Heart left ventricle (tissue), 16 donors: ENCODE data around the gene IPO4. TPM values are rescaled to one million over a fixed set of nuclear protein-coding genes. Genes with fewer than 3 reads are reported as not detected.

ENCODE experiments used
- ATAC-seq, 4 donors: fragments of 200-7000 bp; cut with Tn5 transposase; one replicate each; pipeline ENCODE4 v1.9.1; 2020 to 2022; ENCODE audit warnings: moderate library complexity in 4 of 4, mild to moderate bottlenecking in 3 of 4, moderate number of reproducible peaks in 1 of 4
- DNase-seq, 5 donors: peaks; one replicate each; pipeline ENCODE4 v3.0.0-alpha.2; 2020
- H3K27ac ChIP-seq, 12 donors: fragments of 200-600 bp; sonication (generic) in 4 of 12; one replicate each; pipeline versions ENCODE4 v1.5.0 to v1.8.0; 2016 to 2022; ENCODE audit warnings: mild to moderate bottlenecking in 2 of 12
- H3K27me3 ChIP-seq, 9 donors: fragments of 200-600 bp; sonication (generic) in 2 of 9; one replicate each; pipeline versions ENCODE4 v1.5.1 to v1.8.0; 2016 to 2022; ENCODE audit warnings: mild to moderate bottlenecking in 3 of 9
- H3K36me3 ChIP-seq, 9 donors: fragments of 200-600 bp; sonication (generic) in 2 of 9; one replicate each; pipeline versions ENCODE4 v1.5.0 to v1.8.0; 2018 to 2022; ENCODE audit warnings: mild to moderate bottlenecking in 2 of 9
- H3K4me1 ChIP-seq, 12 donors: fragments of 200-600 bp; sonication (generic) in 4 of 12; one replicate each; pipeline versions ENCODE4 v1.5.0 to v1.8.0; 2016 to 2022; ENCODE audit warnings: mild to moderate bottlenecking in 3 of 12
- H3K4me3 ChIP-seq, 12 donors: fragments of 200-600 bp; sonication (generic) in 4 of 12; one replicate each; pipeline versions ENCODE4 v1.5.0 to v1.8.0; 2017 to 2022; ENCODE audit warnings: mild to moderate bottlenecking in 9 of 12, moderate library complexity in 4 of 12
- H3K9me3 ChIP-seq, 12 donors: fragments of 200-600 bp; sonication (generic) in 4 of 12; one replicate each; pipeline versions ENCODE4 v1.5.0 to v1.8.0; 2016 to 2022; ENCODE audit warnings: mild to moderate bottlenecking in 1 of 12
- POLR2A ChIP-seq, 2 donors: fragments of 450-650 bp; IDR thresholded peaks; one replicate each; pipeline ENCODE4 v1.6.1; 2017; ENCODE audit warnings: antibody characterized with exemption in 2 of 2, mild to moderate bottlenecking in 2 of 2, moderate library complexity in 2 of 2
- WGBS, 4 donors: extraction: QIAGEN DNeasy Blood & Tissue Kit in 2 of 4; methylation state at CpG; one replicate each; pipeline versions ENCODE4 v1.1.5 to v1.1.7; 2013 to 2018; 5-methylcytosine and 5-hydroxymethylcytosine counted together
- intact Hi-C, 10 donors: fragments of 100-400 bp; cut with DNase I; formaldehyde crosslinking; loops; one replicate each; pipeline versions ENCODE4 v1.11.1 to v1.14.2; 2022
- polyA plus RNA-seq, 2 donors: library from polyadenylated mRNA; stranded (reverse); fragments of 200-250 nt; gene quantifications; one replicate each; pipeline ENCODE4 v1.2.3, GENCODE V29; 2013
- total RNA-seq, 9 donors: library from RNA; depleted of rRNA in 2 of 9; stranded (reverse); fragments of >200 nt in 2 of 9; fragmentation: NEBNext Ultra II Directional in 3 of 9; extraction: Animal tissue kit (Norgen Biotek cat#: 25700) in 3 of 9; gene quantifications; one replicate each; pipeline versions ENCODE4 v1.1.0 to v1.2.4, GENCODE V29; 2016 to 2023
- TF ChIP-seq, protein P1 (sequence below), 12 donors: fragments of 200-600 bp; sonication (generic) in 4 of 12; IDR thresholded peaks; one replicate each; pipeline versions ENCODE4 v1.5.0 to v1.8.0; 2018 to 2022; ENCODE audit warnings: antibody characterized with exemption in 12 of 12, mild to moderate bottlenecking in 5 of 12
- donor health status: ischemic (EF 13 %, LVEDD 7.1; RV severe dilation, severe dysfunction).
- donor health status: healthy with polysubstance abuse.
- donor health status: DM: no; HTN: yes; CAD: no.
- donor health status: DM: no; HTN: no; CAD: no.
- donor health status: ischemic (EF 25% LVEDD 6.9; RV normal size, moderate dysfunction).
- donor health status: ischemic (EF 25% LVEDD 5.7; RV mildly dilated, moderate dysfunction).
- donor health status: healthy.
- donor health status: DM: yes; HTN: yes; CAD: no.
- donor health status: ischemic (EF 35%, LVEDD 5.7; RV mildly dilated, moderate dysfunction).
- donor health status: nonischemic (EF 11% LVEDD 7.7; RV severe dilation, severe dysfunction).
- donor health status: DM: yes; HTN: yes; CAD: no.
- donor health status: PGD.
- donor health status: ischemic (EF 29% LVEDD 5.4; RV normal size, mild dysfunction).
- donor health status: nonischemic (EF 23%, LVEDD 6.1; RV moderate dilation, normal function).

The IPO4 gene
- total and polyA plus RNA-seq, 11 donors = 1.8 to 40.0 (median 17.2) TPM

DNA sequence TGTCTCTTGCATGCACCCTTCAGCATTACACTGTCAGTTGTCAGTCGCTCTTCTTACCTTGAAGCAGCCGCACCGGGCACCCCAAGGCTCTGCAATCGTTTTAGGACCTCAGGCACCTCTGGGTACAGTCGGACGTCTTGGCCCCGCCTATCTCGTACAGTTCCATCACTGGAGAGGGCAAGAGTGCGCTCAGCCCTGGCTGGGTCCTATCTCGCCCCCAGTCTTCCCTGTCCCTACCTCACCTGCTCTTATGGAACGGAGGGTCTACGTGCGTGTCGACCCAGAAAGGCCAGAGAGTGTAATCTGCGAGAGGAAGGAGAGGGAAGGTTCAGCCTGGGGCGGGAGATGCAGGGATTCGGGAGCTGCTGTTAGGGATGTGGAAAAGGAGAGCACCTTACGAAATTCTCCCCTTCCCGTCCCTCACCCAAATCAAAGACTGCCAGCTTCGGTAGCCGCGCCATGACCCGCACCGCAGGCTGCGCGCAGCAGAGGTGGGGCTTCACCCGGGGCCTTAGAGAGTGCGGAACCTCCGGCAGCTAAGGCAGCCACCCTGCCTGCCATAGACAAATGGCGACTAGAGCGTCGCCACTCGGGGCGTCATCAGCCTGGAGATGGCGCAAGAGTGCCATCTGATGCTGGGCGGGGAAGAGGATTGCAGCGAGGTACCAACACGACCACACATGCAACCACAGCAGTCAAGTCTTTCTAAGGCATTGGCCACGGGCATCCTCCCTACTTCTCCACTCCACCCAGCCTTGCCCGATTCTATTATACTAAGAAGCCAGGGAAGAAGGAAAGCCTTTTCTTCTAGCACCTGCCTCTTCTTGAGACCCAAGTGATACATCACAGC, 27.1 kb upstream of the IPO4 start, which contains the start of gene MDP1:
Gene MDP1, minus strand, starts transcription at position 572 of the 850 bp plus-strand sequence. Its CDS starts 111 bp downstream, at position 461.
- intact Hi-C loops = no loop called here
- Histone ChIP-seq H3K9me3 (no peaks in the 10 kb centered on the region), H3K4me1 (peaks cover 3 to 39% (median 21%) of the 10 kb centered on the region in 12 donors), H3K27me3 (no peaks in the 10 kb centered on the region), H3K36me3 (peaks cover 0 to 33% (median 19%) of the 10 kb centered on the region in 9 donors), H3K27ac (peak within 1 kb of the TSS; percentile 74 to 96 (median 86)), H3K4me3 (peak within 1 kb of the TSS; percentile 48 to 91 (median 75))
- ATAC-seq (peak; percentile 74 to 85 (median 81)), DNase-seq (peak; percentile 83 to 93 (median 87))
- WGBS, 4 donors = 0 to 1% (median 0%) methylated on average over 32 to 40 of the region's 40 CpGs
- peak in 1 of 2 donors; percentile 74 for TF ChIP-seq POLR2A (IDR thresholded peaks at IDR 0.05)
- TF ChIP-seq, protein P1, sequence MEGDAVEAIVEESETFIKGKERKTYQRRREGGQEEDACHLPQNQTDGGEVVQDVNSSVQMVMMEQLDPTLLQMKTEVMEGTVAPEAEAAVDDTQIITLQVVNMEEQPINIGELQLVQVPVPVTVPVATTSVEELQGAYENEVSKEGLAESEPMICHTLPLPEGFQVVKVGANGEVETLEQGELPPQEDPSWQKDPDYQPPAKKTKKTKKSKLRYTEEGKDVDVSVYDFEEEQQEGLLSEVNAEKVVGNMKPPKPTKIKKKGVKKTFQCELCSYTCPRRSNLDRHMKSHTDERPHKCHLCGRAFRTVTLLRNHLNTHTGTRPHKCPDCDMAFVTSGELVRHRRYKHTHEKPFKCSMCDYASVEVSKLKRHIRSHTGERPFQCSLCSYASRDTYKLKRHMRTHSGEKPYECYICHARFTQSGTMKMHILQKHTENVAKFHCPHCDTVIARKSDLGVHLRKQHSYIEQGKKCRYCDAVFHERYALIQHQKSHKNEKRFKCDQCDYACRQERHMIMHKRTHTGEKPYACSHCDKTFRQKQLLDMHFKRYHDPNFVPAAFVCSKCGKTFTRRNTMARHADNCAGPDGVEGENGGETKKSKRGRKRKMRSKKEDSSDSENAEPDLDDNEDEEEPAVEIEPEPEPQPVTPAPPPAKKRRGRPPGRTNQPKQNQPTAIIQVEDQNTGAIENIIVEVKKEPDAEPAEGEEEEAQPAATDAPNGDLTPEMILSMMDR (IDR thresholded peaks at IDR 0.05) = peak; percentile 9 to 78 (median 64)

DNA sequence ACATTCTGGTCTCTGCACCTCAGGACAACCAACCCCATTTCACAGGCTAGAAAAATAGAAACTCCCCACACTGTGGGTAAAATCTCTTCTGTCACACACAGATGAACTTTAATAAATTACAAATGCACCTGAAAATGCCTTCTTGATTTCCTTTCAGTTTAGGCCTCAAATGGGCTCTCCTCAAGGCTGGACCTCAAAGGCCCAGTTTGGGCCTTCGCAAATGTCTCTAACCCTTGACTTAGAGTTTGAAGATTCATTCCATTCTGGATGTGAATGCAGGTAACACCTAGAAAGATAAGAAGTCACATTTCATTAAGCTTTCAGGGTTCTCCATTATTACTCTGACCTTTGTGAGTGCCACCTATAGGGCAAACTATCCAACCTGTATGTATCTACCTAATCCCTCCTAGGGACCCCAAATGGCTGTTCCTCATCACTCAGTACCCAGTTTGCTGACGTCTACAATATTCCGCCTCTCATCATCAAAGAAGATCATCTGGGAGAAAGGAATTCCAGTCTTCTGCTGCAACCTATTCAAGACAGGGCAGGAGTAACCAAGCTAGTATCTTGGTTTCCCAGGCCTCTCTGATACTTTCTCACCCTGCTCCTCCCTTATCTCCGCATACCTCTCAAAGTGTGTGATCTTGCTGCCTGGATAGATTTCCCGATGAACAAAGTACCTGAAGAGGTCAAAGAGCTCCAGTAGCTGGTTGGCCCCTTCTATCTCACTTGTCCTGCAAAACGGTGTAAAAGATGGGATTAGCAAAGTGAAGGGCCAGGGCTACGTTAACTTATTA, 25.4 kb upstream of the IPO4 start:
- intact Hi-C loops = loop anchor here in 1 of 10 donors (1.0 kb wide), 1 partner anchor 28 kb away; the partner anchor contains the start of gene TINF2
- WGBS, 4 donors = 81 to 85% (median 84%) methylated on average over 7 of the region's 7 CpGs

GRCh38 chr14:24212924-24213865, 24.6 kb upstream of the IPO4 start, which contains the start of gene CHMP4A:
Gene CHMP4A, minus strand, starts transcription at chr14:24213488. Its CDS starts 49 bp downstream, at chr14:24213439.
- ATAC-seq = peak; percentile 91 to 95 (median 93)
- H3K36me3 ChIP-seq = peaks cover 0 to 53% (median 42%) of the 10 kb centered on the region in 9 donors
- peak in 1 of 2 donors; percentile 90 for TF ChIP-seq POLR2A (IDR thresholded peaks at IDR 0.05)
- TF ChIP-seq, protein P1 (IDR thresholded peaks at IDR 0.05) = peak in 6 of 12 donors; percentile 9 to 48 (median 28)
- intact Hi-C loops = loop anchor here in 1 of 10 donors (1.0 kb wide), 1 partner anchor 29 kb away; the partner anchor contains the start of gene TINF2
- peak; percentile 97 to 99 (median 97) for DNase-seq
- H3K4me3 ChIP-seq = peak within 1 kb of the TSS; percentile 67 to 98 (median 85)
- peak within 1 kb of the TSS; percentile 92 to 100 (median 96) for H3K27ac ChIP-seq
- no peaks in the 10 kb centered on the region for H3K9me3 ChIP-seq
- H3K4me1 ChIP-seq = peaks cover 3 to 39% (median 21%) of the 10 kb centered on the region in 12 donors
- 0 to 1% (median 0%) methylated on average over 43 to 53 of the region's 53 CpGs for WGBS, 4 donors
- H3K27me3 ChIP-seq = no peaks in the 10 kb centered on the region

More for the DNA sequence above, 25.4 kb upstream of the IPO4 start:
- no peaks in the 10 kb centered on the region for H3K9me3 ChIP-seq
- H3K4me3 ChIP-seq = peak overlapping the region in 11 of 12 donors; percentile 67 to 98 (median 83)
- no peaks in the 10 kb centered on the region for H3K27me3 ChIP-seq
- H3K4me1 ChIP-seq = peaks cover 3 to 39% (median 21%) of the 10 kb centered on the region in 12 donors
- H3K36me3 ChIP-seq = peaks cover 0 to 45% (median 34%) of the 10 kb centered on the region in 9 donors
- peak overlapping the region; percentile 92 to 100 (median 96) for H3K27ac ChIP-seq
- TF ChIP-seq POLR2A (IDR thresholded peaks at IDR 0.05) = no peak
- TF ChIP-seq, protein P1 (IDR thresholded peaks at IDR 0.05) = no peak
- ATAC-seq (no peak), DNase-seq (no peak)
